GM12801 (cell line): ENCODE data around the gene CALCB.

Experiments used
- CTCF ChIP-seq: IDR thresholded peaks from one replicate; pipeline ENCODE4 v1.5.1; 2011; ENCODE audit warnings: control low read depth; ENCODE audit not compliant: insufficient read length; ENCODE audit errors: extremely low read depth

CALCB gene

GRCh38 chr11:15073361-15074205, at the start of gene CALCB:
CALCB (plus strand) TSS chr11:15073593; CDS start chr11:15074719, 1,126 bp downstream.
- no peak for TF ChIP-seq CTCF

GRCh38 chr11:15027011-15027410, 46.4 kb upstream of the CALCB start:
- TF ChIP-seq CTCF = no peak

GRCh38 chr11:15027956-15028355, 45.4 kb upstream of the CALCB start:
- no peak for TF ChIP-seq CTCF

- no peak for TF ChIP-seq CTCF
Measured at GRCh38 chr11:15028379-15028778, 45.0 kb upstream of the CALCB start.

GRCh38 chr11:15034687-15035267, 38.6 kb upstream of the CALCB start:
- no peak for TF ChIP-seq CTCF

GRCh38 chr11:15035283-15035682, 38.1 kb upstream of the CALCB start:
- no peak for TF ChIP-seq CTCF

GRCh38 chr11:15038963-15039362, 34.4 kb upstream of the CALCB start:
- TF ChIP-seq CTCF = no peak
